ENCODE data around the gene MZT2B.
"Not testable (repeated sequence)": the region's sequence is repeated elsewhere in the genome, so short reads cannot be mapped to it uniquely, and the experiment has no call there.

- TF ChIP-seq NFE2L2 (IDR thresholded peaks at IDR 0.05; ENCODE audit: low read depth, low read length); MXI1 (IDR thresholded peaks at IDR 0.05; ENCODE audit: borderline replicate concordance, low read depth, low read length); RAD21 (IDR thresholded peaks at IDR 0.05; ENCODE audit: low read length); RFX5 (IDR thresholded peaks at IDR 0.05; ENCODE audit: low read depth, low read length); CEBPB (IDR thresholded peaks at IDR 0.05; ENCODE audit: low read depth, low read length); ELK1 (IDR thresholded peaks at IDR 0.05; ENCODE audit: borderline replicate concordance, low read depth, low read length); POLR2A (IDR thresholded peaks at IDR 0.05; ENCODE audit: low read depth, low read length); FOS (IDR thresholded peaks at IDR 0.05; ENCODE audit: low read depth, low read length); MAFK (IDR thresholded peaks at IDR 0.05; ENCODE audit: low read depth, low read length): not testable (repeated sequence)
- TF ChIP-seq, protein P1, sequence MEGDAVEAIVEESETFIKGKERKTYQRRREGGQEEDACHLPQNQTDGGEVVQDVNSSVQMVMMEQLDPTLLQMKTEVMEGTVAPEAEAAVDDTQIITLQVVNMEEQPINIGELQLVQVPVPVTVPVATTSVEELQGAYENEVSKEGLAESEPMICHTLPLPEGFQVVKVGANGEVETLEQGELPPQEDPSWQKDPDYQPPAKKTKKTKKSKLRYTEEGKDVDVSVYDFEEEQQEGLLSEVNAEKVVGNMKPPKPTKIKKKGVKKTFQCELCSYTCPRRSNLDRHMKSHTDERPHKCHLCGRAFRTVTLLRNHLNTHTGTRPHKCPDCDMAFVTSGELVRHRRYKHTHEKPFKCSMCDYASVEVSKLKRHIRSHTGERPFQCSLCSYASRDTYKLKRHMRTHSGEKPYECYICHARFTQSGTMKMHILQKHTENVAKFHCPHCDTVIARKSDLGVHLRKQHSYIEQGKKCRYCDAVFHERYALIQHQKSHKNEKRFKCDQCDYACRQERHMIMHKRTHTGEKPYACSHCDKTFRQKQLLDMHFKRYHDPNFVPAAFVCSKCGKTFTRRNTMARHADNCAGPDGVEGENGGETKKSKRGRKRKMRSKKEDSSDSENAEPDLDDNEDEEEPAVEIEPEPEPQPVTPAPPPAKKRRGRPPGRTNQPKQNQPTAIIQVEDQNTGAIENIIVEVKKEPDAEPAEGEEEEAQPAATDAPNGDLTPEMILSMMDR (conservative IDR thresholded peaks at IDR 0.05; ENCODE audit: low read depth, low read length) = not testable (repeated sequence)
- TF ChIP-seq, protein P2, sequence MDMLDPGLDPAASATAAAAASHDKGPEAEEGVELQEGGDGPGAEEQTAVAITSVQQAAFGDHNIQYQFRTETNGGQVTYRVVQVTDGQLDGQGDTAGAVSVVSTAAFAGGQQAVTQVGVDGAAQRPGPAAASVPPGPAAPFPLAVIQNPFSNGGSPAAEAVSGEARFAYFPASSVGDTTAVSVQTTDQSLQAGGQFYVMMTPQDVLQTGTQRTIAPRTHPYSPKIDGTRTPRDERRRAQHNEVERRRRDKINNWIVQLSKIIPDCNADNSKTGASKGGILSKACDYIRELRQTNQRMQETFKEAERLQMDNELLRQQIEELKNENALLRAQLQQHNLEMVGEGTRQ (IDR thresholded peaks at IDR 0.05; ENCODE audit: low read depth, low read length) = not testable (repeated sequence)
These were observed 7.2 kb upstream of the MZT2B start for GRCh38 chr2:130174866-130175265.

Data from IMR-90 (cell line).